PC-9 (cell line): ENCODE data around the gene TMEM17.

Experiments used
- EZH2 ChIP-seq: fragments of 200-600 bp; sonication (generic); IDR thresholded peaks from 2 replicates; pipeline ENCODE4 v1.8.0; 2017; ENCODE audit warnings: antibody characterized with exemption, low read depth
- TF ChIP-seq, protein P1 (sequence below): fragments of 200-600 bp; sonication (generic); conservative IDR thresholded peaks from 2 replicates; pipeline ENCODE4 v1.6.1; 2017; ENCODE audit warnings: mixed run types, antibody characterized with exemption, mild to moderate bottlenecking, moderate library complexity

DNA sequence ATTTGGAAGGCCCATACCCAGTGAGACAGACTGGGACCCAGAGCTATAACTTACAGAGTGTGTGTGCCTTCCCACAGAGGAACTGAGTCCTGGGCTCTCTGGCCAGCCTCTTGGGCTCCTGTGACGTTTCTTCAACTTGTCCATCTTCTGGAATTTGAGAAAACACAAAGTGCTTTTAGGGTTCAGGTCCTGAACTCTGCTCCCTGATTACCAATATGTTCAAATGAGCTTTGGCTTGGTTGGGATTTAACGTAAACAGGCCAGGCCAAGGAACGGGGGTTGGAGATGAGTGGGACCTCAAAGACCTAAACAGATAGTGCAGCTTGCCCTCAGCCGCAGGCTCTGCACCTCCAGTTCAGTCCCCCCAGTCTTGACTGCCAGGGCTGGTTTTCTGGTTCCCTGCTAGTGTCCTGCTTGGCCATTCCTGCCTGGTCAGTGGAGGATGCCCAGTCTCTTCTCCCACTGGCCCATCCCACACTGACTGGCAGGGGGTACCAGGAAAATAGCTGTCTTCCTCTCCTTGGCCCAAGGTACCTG lies 44.9 kb downstream of the TMEM17 start:
- TF ChIP-seq, protein P1, sequence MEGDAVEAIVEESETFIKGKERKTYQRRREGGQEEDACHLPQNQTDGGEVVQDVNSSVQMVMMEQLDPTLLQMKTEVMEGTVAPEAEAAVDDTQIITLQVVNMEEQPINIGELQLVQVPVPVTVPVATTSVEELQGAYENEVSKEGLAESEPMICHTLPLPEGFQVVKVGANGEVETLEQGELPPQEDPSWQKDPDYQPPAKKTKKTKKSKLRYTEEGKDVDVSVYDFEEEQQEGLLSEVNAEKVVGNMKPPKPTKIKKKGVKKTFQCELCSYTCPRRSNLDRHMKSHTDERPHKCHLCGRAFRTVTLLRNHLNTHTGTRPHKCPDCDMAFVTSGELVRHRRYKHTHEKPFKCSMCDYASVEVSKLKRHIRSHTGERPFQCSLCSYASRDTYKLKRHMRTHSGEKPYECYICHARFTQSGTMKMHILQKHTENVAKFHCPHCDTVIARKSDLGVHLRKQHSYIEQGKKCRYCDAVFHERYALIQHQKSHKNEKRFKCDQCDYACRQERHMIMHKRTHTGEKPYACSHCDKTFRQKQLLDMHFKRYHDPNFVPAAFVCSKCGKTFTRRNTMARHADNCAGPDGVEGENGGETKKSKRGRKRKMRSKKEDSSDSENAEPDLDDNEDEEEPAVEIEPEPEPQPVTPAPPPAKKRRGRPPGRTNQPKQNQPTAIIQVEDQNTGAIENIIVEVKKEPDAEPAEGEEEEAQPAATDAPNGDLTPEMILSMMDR = no peak
- TF ChIP-seq EZH2 = no peak
